GM18870 (cell line): Measurements from ENCODE around the gene EMP3.
A peak's percentile ranks its signal among the peaks of the same experiment; 100 is the strongest.

ENCODE experiments used
- ATAC-seq: cut with Tn5 transposase; IDR thresholded peaks from one replicate; pipeline ENCODE4 v1.9.1; 2021; ENCODE audit warnings: moderate library complexity; ENCODE audit not compliant: unreplicated experiment

EMP3 gene

DNA sequence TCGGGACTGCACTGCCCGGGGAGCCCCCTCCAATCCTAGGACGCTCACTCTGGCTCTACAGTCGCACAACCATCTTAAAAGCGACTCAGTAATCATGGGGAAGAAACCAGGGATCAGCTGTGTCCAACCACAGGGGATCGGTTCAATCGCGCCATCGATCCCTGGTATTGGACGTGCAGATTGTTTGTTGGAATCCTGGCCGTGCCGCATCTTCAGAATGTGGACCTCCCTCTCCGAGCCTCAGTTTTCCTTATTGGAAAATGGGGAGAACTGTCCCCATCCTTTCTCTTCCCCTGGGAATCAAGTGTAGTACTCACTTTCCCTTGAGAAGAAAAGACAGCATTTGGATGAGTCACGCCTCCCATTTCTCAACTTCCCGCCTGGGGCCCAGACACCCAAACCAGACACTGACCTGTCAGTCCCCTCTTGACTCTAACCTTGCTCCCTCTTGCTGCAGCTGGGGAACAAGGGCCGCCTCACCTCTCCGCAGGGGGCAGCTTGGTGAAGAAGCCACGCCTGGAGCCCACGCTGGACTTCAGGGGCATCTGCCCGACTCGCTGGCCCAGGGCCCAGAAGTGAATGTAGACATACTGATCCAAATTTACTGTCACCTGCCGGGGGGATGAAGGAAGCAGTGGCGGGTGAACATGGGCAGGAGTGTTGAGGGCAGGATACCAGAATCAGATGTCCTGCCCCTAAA lies 17.6 kb downstream of the EMP3 start:
- ATAC-seq: no peak

DNA sequence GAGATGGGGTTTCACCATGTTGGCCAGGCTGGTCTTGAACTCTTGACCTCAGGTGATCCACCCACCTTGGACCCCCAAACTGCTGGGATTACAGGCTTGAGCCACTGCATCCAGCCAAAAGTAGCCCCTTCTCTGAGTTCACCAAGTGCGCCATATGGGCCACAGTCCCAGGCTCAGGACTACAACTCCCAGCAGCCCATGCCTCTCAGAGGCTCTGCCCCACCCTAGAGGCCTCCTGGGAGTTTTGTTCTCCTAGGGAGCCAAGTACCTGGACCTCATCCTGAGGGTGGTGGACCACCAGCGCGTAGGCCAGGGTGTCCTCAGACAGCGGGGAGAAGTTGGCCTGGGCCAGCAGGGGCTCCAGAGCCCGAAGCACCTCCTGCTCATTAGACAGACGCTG lies 19.5 kb downstream of the EMP3 start:
- no peak for ATAC-seq

DNA sequence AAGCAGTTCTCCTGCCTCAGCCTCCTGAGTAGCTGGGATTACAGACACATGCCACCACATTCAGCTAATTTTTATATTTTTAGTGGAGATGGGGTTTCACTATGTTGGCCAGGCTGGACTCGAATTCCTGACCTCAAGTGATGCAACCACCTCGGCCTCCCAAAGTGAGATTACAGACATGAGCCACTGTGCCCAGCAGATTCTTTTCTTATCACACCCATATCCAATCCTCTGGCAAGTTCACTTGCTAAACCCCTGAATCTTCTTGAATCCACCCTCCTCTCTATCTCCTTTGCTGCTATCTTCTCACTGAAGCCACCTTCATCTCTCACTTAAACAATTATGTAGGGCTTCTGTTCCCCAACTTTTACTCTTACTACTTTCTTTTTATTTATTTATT lies 20.8 kb downstream of the EMP3 start:
- ATAC-seq: no peak

DNA sequence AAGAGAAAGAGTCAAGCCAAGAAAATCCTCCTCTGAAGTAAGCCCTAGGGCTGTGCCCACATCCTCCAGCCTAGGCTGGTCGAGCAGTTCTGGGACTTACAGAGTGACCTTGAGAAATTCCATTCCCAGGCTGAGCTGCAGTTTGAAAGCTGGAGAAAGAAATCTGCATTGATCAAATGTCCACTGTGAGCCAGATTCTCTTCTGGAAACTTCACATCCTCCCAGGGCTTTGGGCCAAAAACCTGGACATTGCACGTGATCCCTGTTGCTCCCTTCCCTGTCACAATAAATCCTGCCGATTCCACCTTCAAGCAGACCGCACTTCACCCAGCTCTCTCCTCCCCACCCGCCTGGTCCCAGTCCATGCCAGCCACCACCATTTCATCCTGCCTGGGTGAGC lies 22.7 kb downstream of the EMP3 start:
- ATAC-seq: no peak

DNA sequence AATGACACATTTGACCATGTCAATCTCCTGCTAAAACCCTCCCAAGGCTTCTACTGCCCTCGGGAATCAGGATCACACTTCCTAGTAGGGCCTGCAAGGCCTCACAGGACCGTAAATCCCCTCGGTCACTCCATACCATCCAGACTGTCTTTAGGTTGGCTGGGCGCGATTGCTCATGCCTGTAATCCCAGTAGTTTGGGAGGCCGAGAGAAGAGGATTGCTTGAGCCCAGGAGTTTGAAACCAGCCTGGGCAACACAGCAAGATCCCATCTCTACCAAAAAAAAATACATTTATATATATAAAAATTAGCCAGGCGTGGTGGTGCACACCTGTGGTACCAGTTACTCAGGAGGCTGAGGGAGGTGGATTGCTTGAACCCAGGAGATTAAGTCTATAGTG lies 23.4 kb downstream of the EMP3 start:
- no peak for ATAC-seq

DNA sequence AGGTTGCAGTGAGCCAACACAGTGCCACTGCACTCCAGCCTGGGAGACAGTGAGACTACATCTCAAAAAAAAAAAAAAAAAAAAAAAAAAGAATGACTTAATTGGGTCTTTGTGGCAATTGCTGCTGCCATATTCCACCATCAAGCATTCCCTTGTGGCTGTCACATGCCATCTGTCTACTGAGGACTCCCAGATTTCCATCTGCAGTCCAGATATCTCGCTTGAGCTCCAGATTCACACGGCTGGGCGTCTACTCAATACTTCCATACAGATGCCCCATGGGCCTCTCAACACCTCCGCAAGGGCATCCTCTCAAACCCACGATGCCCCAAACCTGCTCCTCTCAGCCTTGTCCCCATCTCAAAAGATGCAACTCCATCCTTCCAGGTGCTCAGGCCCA lies 25.5 kb downstream of the EMP3 start:
- ATAC-seq: no peak

DNA sequence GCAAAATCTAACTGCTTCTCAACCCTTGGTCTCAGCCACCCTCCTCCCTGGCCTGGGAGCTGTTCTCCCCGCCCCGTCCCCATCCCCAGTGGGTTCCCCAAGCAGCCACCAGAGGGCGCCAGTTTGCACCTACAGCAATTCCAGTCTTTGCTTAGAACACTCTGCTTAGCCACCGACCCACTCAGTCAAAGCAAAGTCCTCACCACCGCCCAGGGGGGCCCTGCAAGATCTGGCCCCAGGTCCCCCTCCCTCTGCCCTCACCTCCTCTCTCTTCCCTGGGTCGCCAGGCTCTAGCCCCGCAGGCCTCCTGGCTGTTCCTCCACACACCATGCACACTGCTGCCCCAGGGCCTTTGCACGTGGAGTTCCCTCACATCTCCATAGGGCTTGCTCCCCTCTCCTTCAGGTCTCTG lies 26.0 kb downstream of the EMP3 start:
- ATAC-seq: no peak

DNA sequence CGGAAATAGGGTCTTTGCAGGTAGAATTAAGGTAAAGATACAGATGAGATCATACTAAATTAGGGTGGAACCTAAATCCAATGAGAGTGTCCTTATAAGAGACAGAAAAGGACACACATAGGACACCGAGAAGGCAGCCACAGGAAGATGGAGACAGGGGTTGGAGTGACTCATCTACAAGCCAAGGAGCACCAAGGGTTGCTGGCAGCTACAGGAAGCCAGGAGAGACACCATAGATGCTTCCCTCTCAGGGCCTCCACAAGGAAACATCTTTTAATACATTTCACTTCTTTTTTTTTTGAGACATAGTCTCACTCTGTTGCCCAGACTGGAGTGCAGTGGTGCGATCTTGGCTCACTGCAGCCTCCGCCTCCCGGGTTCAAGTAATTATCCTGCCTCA lies 28.3 kb downstream of the EMP3 start:
- no peak for ATAC-seq

DNA sequence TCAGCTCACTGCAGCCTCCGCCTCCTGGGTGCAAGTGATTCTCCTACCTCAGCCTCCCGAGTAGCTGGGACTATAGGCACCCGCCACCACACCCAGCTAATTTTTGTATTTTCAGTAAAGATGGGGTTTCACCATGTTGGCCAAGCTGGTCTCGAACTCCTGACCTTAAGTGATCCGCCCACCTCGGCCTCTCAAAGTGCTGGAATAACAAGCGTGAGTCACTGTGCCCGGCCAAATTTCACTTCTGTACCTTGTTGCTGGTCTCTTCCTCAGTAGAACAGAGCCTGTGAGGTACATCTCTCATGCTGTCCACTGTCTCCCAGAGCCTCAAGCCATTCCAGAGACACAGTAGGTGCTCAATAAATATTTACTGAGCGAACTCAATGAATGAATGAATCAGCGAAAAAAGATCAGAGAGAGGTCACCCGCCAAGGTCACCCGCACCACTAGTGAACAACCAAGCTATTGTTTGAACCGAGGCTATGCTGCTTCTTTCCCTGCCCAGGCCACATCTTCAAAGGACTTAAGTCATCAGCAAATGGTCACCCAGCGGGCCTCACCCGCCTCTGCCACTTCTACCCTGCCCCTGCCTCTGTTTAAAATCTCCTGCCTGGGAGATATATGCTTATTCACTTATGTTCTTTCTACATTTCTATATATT lies 29.1 kb downstream of the EMP3 start:
- no peak for ATAC-seq

DNA sequence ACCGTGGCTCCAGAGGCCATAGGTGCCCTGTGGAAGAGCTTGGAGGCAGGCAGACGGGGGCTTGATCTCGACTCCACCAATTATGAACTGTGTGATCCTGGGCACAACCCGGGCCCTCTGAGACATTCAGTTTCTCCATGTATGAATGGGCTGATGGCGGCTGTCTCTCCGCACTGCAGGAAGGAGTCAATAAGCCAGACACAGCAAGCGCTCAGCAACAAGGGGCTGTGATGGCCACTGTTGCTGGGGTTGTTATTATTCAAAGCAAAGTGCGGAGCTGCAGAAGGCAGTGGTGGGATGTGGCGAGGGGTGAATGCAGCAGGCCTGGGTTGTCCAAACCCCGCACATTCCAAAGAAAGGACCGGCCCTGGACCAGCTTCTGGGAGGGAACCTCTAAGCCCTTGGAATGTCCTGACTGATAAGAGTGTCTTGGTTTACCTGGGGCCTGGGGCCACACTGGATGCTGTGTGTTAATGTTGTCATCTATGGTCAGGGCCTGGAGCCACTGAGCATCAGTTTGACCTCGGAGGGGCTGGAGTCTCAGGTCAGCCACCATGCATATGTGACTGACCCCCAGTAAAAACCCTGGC lies 30.1 kb downstream of the EMP3 start:
- ATAC-seq: no peak

DNA sequence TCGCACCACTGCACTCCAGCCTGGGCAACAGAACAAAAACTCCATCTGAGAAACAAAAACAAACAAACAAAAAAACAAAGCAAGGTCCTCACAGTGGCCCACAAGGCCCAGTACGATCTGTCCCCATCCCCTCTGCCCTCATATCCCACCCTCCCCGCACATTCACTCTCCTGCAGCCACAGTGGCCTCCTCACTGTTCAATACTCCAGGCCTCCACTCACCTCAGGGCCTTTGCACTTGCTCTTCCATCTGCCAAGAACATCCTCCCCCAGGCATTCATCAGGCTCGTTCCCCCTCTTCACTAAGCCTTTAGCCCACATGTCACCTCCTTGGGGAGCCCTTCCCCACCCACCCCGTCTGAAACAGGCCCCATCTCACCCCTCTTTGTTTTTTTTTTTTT lies 33.8 kb downstream of the EMP3 start:
- no peak for ATAC-seq

DNA sequence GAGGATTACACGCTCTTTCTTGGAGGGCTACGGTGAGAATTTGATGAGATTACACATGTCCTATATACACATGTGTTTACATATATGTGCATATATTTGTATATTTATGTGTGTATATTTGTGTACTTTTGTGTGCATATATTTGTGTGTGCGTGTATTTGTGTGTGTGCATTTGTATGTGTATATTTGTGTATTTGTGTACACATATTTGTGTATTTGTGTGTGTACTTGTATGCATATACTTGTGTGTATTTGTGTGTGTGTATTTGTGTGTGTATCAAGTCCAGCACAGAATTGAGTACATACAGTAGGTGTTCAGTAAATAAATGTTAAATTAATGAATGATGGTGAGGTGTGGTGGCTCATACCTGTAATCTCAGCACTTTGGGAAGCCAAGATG lies 36.6 kb downstream of the EMP3 start:
- ATAC-seq: no peak

DNA sequence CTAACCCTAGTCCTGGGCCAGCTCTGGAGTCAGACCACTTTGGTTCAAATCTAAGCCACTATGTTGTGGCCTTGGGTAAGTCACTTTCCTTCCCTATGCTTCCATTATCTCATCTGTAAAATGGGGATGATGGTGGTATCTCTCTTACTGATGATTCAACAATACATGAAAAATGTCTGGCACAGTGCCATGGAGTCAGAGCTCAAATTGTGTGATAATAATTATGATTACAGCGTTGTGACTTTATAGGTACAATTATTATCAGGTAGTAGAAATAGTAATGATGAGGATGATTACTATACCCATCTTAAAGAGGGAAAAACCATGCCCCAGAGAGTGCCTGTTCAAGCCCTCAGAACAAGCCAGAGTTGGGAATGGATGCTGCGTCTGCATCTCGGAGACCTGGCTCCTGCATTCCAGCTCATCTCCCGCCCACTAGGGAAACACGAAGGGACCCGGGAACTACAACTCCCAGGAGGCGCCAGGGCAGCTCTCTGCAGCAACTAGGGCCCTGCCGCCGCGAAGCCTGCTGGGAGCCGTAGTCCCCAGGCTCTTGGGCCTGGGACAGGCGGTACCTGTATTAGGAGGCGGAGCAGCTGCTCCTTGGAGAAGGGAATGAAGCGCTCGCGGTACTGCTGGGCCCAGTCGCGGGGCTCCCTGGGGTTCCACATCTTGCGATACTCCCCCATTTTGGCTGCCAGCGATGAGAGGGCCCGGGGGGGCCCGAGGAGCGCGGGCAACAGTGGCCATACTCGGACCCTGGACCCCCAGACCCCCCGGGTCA lies 37.6 kb downstream of the EMP3 start:
- peak; percentile 36 for ATAC-seq

DNA sequence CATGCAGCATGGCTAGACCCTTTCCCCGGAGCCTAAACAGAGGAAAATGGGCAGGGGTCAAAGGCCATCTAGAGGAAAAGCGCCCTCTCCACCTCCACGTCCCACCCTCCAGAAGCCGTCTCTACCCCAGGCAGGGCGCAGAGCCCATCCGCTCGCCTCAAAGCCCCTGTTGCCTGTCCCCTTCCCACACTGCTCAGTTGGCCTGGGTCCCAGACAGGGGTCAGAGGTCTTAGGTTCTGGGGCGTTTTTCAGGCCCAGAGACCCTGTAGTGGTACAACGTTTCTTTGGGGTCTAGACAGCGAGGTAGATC lies 38.1 kb downstream of the EMP3 start:
- peak; percentile 1 for ATAC-seq

DNA sequence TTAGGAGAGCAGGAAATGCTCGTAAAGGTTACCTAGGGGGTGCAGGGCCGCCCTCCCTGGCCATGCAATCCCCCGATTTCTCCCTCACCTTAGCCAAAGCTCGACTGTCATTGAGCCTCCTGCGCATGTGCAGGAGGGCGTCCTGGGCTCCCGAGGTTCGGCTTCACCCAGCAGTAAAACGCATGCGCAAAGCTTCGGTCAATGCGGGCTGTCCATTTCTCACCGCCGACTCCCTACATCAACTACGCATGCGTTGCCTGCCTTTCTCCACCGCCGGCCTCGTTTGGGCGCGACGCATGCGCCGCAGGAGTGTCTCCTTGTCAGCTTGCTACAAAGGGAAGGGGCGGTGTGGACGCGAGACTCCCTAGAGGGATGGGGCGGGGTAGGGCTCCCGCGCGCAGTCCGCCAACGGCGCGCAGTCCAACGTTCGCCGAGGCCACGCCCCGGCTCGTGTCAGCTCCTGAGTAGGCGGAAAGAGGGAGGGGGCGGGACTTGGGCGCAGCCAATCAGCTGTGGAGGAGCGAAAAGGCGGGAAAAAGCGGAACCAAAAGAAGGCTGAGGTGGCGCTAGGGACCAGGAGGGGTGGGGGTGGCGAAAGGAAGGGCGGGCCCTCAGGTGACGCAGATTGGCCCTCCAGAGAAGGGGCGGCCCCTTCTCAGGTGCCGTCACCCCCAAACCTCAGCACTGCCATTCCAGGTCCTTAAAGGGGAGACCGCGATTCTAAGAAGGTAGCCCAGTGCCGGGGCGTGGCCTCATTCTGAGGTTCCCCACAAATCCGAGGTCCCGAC lies 38.7 kb downstream of the EMP3 start, which contains the start of the genes SYNGR4 and TMEM143:
TSS of gene SYNGR4 (plus strand) at position 558 of the 788 bp plus-strand sequence. CDS start 1,476 bp downstream, outside the sequence.
TSS of gene TMEM143 (minus strand) at position 131 of the 788 bp plus-strand sequence. CDS start at position 111, 20 bp downstream.
- peak; percentile 77 for ATAC-seq

DNA sequence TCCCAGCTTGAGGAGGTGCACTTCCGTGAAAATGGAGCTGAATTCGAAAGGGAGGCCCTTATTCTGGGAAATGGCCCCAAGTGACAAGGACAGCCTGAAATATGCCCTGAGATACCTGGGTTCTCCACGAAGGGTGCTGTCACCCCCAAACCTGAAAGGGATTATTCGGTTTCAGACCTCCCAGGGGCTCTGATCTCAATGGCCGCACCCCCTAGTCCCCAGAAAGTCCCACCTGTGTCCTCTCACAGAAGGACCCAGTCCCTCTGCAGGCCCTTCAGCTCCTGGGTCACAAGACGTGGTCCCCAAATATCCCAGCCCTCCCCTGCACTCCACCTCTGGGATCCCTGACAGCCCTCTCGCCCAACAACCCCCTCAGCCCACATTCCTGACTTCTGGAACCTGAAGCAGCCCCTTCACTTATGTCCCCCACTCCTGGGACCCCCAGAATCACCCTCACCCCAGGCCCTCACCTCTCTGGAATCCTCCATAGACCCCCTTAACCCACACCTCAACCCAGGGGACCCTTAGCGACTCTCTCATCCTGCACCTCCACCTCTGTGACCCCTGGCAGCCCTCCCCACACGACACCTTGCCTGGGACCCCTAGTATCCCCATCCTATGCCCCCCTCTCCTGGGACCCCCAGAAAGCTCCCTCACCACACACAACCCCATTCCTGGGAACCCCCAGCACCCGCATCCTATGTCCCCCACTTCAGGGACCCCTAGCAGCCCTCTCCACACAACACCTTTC lies 39.4 kb downstream of the EMP3 start:
- no peak for ATAC-seq

DNA sequence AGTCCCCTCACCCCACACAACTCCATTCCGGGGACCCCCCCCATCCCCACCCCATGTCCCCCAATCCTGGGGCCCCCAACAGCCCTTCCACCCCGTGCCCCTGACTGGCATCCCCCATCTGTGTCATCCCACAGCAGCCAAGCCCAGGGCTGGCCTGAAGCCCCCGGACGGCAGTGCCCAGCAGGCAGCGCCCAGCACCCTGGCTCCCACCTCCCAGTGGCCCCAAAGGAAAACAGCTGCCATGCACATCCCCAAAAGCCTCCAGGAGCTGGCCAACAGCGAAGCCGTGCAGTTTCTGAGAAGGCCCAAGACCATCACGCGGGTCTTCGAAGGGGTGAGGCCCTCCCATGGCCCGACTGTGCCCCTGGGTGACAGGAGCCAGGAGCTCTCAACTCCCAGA lies 40.2 kb downstream of the EMP3 start:
- no peak for ATAC-seq

DNA sequence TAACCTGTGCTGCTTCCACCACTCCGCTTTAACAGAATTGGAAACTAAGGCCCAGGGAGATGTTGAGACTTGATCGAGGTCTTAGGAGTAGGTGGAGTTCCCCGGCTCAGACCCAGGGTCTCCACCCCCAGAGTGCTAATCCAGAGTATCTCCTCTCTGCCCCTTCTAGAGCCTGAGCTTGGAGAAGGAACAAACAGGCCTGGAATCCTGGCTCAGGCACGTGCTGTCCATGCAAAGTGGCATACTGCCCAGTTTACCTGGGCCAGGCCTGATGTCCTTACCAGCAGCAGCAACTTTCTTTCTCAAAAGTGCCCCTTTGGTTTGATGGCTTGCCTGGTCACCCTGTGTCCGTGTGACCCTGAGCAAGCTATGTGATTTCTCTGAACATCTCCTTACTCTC lies 42.5 kb downstream of the EMP3 start:
- no peak for ATAC-seq

DNA sequence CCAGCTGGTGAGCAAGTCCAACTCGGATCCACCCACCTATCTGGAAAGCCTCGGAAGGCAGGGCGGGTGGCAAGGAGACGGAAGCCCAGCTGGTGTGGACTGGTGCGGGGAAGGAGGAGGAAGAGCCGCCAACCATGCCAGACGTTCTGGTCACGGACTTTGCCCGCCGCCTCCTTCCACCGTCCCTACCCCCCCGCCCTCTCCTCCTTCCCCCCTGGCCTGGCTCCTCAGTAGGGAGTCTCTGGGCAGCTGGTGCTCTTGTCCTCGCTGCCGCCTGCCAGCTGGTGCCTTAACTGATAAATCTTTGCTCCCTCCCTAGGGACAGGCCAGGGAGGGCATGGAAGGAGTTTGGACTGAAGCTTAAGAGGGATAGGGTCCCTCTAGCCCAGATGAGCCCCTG lies 43.6 kb downstream of the EMP3 start:
- ATAC-seq: no peak

DNA sequence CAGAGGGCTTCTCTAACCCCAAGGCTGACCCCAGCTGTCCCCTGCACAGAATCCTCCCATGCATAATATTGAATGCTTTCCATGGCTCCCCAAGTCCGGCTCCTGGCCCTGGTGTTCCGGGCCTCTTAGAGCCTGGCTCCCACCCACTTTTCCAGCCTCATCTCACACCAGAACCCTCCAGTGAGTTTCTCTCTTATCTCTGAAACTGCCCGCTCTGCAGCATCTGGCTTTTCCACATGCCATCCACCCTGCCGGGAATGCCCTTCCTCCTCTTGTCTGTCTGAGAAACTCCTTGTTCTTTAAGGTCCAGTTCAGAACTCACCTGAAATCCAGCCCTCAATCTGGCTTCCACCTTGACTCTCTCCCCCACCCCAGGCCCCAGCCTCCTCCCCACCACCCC lies 45.6 kb downstream of the EMP3 start:
- ATAC-seq: no peak
